Peyer's patch (tissue), 4 donors: ENCODE measurements around the gene RAPGEF1. TPM values are rescaled to one million over a fixed set of nuclear protein-coding genes. Genes with fewer than 3 reads are reported as not detected.

Source experiments
- DNase-seq, 3 donors: peaks; one replicate each; pipeline ENCODE4 v3.0.0-alpha.2; 2017 to 2019
- H3K27ac ChIP-seq, 4 donors: fragments of 200-600 bp; sonication (generic); one replicate each; pipeline ENCODE4 v1.5.1; 2016 to 2019
- H3K27me3 ChIP-seq, 2 donors: fragments of 200-600 bp; sonication (generic); one replicate each; pipeline ENCODE4 v1.5.1; 2019
- H3K36me3 ChIP-seq, 3 donors: fragments of 200-600 bp; sonication (generic); one replicate each; pipeline ENCODE4 v1.5.1; 2016 to 2019
- H3K4me1 ChIP-seq, 4 donors: fragments of 200-600 bp; sonication (generic); one replicate each; pipeline ENCODE4 v1.5.1; 2016 to 2019
- H3K4me3 ChIP-seq, 4 donors: fragments of 200-600 bp; sonication (generic); 1 replicate in 3 of 4; 2 replicates in 1 of 4; pipeline ENCODE4 v1.5.1; 2016 to 2019; ENCODE audit warnings: mild to moderate bottlenecking in 1 of 4
- H3K9me3 ChIP-seq, 4 donors: fragments of 200-600 bp; sonication (generic); one replicate each; pipeline ENCODE4 v1.5.1; 2016 to 2019; ENCODE audit warnings: mild to moderate bottlenecking in 1 of 4
- POLR2A ChIP-seq, 2 donors: fragments of 450-650 bp; IDR thresholded peaks; one replicate each; pipeline ENCODE4 v1.5.1; 2017; ENCODE audit warnings: antibody characterized with exemption in 2 of 2, mild to moderate bottlenecking in 2 of 2, moderate library complexity in 2 of 2
- total RNA-seq, 4 donors: library from RNA; depleted of rRNA; stranded (reverse); fragments of >200 nt; gene quantifications; one replicate each; pipeline ENCODE4 v1.1.0, GENCODE V29; 2016
- TF ChIP-seq, protein P1 (sequence below), 6 experiments: fragments of 450-650 bp in 4 of 6; fragments of 200-600 bp in 2 of 6; sonication (generic) in 1 of 6; IDR thresholded peaks; one replicate each; pipeline ENCODE4 v1.5.1; 2017 to 2019; ENCODE audit warnings: antibody characterized with exemption in 6 of 6, mild to moderate bottlenecking in 3 of 6, moderate library complexity in 1 of 6

RAPGEF1 gene
- total RNA-seq, 4 donors from 2014 or later: 51.7 to 182 (median 70.7) TPM

DNA sequence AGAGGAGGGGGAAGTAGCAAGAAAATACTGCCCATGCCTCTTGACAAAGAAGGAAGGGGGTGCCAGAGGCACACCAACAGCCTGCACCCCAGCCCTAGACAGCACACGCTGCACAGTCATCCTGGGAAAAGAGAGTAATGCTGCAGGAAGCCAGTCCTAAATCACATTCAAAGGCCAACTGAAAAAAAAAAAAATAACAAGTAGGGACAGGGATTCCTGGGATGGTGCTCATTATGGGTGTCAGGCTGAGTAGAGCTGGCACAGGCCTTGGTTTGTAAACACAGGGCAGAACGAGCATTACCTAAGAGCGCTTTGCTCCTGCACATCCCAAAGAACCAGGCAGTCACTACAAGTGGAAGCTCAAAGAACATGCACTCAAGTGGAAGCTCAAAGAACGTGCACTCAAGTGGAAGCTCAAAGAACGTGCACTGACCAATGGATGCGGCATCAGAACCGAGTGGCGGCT lies 7.8 kb downstream of the RAPGEF1 start:
- H3K4me1 ChIP-seq: peaks cover 13 to 97% (median 62%) of the 10 kb centered on the region in 4 donors

DNA sequence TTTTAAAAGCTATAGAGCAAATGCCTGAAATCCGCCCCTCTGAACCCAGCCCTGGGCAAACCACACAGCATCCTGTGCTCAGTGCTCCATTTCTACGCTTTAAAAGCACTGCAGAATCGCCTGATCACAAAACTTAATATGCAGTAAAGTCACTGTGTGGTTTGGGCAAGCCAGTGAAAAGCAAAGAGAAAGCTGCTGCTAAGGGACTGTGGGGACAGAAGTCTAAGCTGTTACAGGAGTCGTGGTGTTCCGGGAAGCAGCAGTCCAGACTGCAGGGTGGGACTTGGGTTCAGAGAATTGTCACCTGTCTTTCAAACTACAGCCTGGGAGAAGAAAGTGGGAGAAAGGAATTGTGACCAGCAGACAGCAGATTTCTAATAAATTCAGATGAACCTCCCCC lies 8.2 kb downstream of the RAPGEF1 start:
- Histone ChIP-seq H3K4me1 (peaks cover 12 to 97% (median 62%) of the 10 kb centered on the region in 4 donors), H3K36me3 (no peaks in the 10 kb centered on the region), H3K27me3 (no peaks in the 10 kb centered on the region), H3K9me3 (no peaks in the 10 kb centered on the region), H3K4me3 (no peak overlapping the region), H3K27ac (peak overlapping the region; percentile 68 to 89 (median 82))
- DNase-seq: peak in 1 of 3 donors; percentile 67
- TF ChIP-seq POLR2A (IDR thresholded peaks at IDR 0.05): peak in 1 of 2 donors; percentile 13
- TF ChIP-seq, protein P1, sequence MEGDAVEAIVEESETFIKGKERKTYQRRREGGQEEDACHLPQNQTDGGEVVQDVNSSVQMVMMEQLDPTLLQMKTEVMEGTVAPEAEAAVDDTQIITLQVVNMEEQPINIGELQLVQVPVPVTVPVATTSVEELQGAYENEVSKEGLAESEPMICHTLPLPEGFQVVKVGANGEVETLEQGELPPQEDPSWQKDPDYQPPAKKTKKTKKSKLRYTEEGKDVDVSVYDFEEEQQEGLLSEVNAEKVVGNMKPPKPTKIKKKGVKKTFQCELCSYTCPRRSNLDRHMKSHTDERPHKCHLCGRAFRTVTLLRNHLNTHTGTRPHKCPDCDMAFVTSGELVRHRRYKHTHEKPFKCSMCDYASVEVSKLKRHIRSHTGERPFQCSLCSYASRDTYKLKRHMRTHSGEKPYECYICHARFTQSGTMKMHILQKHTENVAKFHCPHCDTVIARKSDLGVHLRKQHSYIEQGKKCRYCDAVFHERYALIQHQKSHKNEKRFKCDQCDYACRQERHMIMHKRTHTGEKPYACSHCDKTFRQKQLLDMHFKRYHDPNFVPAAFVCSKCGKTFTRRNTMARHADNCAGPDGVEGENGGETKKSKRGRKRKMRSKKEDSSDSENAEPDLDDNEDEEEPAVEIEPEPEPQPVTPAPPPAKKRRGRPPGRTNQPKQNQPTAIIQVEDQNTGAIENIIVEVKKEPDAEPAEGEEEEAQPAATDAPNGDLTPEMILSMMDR (IDR thresholded peaks at IDR 0.05): no peak

More for the DNA sequence above, 7.8 kb downstream of the RAPGEF1 start:
- no peaks in the 10 kb centered on the region for H3K9me3 ChIP-seq
- no peak for TF ChIP-seq POLR2A (IDR thresholded peaks at IDR 0.05)
- TF ChIP-seq, protein P1 (IDR thresholded peaks at IDR 0.05): no peak
- peak in 1 of 3 donors; percentile 58 for DNase-seq
- H3K4me3 ChIP-seq: no peak overlapping the region
- H3K36me3 ChIP-seq: no peaks in the 10 kb centered on the region
- H3K27ac ChIP-seq: peak overlapping the region; percentile 68 to 89 (median 82)
- H3K27me3 ChIP-seq: no peaks in the 10 kb centered on the region

DNA sequence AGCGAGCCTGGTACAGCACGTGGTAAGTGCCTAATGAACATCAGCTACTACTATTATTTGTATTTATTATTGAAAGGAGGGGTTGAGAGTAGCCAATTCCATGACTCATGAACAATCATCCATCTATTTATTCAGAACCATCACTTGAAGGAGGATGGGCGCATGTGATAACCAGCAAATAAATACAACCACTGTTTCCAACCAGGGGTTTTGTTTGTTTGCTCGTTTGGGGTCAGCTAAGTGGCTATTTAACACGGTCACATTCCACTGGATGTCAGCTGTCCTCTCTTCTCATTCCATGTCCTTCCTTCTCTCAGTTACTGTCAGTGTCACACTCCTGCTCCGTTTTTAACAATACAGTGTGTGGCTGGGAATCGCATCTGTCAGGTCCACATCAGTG lies 8.6 kb downstream of the RAPGEF1 start:
- no peaks in the 10 kb centered on the region for H3K27me3 ChIP-seq
- H3K27ac ChIP-seq: peak overlapping the region; percentile 68 to 89 (median 82)
- TF ChIP-seq, protein P1 (IDR thresholded peaks at IDR 0.05): no peak
- TF ChIP-seq POLR2A (IDR thresholded peaks at IDR 0.05): no peak
- H3K36me3 ChIP-seq: no peaks in the 10 kb centered on the region
- no peak for DNase-seq
- no peaks in the 10 kb centered on the region for H3K9me3 ChIP-seq
- H3K4me1 ChIP-seq: peaks cover 9 to 97% (median 59%) of the 10 kb centered on the region in 4 donors
- no peak overlapping the region for H3K4me3 ChIP-seq

DNA sequence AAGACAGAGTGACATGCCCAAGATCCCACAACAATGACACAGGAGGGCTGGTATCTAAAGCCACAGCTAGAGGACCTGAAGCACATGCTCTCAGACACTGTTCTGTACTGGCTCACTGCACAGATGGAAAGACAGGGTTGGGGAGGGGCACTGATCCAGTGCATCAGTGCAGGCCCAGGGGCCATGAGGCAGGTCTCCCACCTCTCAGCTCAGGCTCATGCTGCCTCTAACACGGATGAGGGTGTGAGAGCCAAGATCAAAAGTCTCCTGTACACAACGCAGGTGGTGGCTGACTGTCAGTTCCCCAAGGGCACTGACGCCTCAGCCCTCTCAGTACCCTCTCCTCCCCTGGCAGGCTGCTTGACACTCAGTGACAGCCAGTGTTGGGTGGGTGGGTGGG lies 10.9 kb downstream of the RAPGEF1 start:
- DNase-seq: peak in 2 of 3 donors; percentile 76 to 82
- TF ChIP-seq, protein P1 (IDR thresholded peaks at IDR 0.05): no peak
- TF ChIP-seq POLR2A (IDR thresholded peaks at IDR 0.05): no peak
- peaks cover 4 to 87% (median 51%) of the 10 kb centered on the region in 4 donors for H3K4me1 ChIP-seq

DNA sequence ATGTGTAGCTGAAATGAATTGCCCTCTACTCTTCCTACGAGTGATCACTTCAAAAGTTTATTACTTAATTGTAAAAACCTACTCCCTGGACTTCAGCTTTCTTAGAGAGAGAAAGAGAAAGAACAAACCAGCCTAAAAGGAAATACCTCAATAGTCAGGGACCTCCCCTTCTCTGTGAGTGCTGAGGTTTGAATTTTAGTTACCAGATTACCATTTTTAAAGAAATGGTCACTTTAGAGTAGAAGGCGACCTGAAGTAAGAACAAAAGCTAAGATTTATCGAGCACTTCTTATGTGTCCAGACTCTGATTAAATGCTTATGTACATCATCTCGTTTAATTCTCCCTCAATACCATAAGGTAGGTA lies 11.3 kb downstream of the RAPGEF1 start:
- no peaks in the 10 kb centered on the region for H3K27me3 ChIP-seq
- H3K27ac ChIP-seq: peak overlapping the region; percentile 60 to 89 (median 71)
- DNase-seq: no peak
- TF ChIP-seq, protein P1 (IDR thresholded peaks at IDR 0.05): no peak
- no peak for TF ChIP-seq POLR2A (IDR thresholded peaks at IDR 0.05)
- H3K4me3 ChIP-seq: no peak overlapping the region
- H3K4me1 ChIP-seq: peaks cover 4 to 84% (median 47%) of the 10 kb centered on the region in 4 donors
- no peaks in the 10 kb centered on the region for H3K9me3 ChIP-seq
- no peaks in the 10 kb centered on the region for H3K36me3 ChIP-seq

More for the DNA sequence above, 10.9 kb downstream of the RAPGEF1 start:
- Histone ChIP-seq H3K4me3 (no peak overlapping the region), H3K9me3 (no peaks in the 10 kb centered on the region), H3K27ac (peak overlapping the region; percentile 60 to 89 (median 71)), H3K36me3 (no peaks in the 10 kb centered on the region), H3K27me3 (no peaks in the 10 kb centered on the region)
